ENCODE data around the gene GPR87. TPM values are rescaled to one million over a fixed set of nuclear protein-coding genes. Genes with fewer than 3 reads are reported as not detected.

Gene GPR87
- total RNA-seq, 2 donors from 2014 or later: not detected

GRCh38 chr3:151345859-151346258, 29.2 kb upstream of the GPR87 start:
- intact Hi-C loops (cut with DNase I): no loop called here
- ATAC-seq (no peak), DNase-seq (peak in 1 of 4 donors; percentile 15)
- Histone ChIP-seq H3K27ac (no peak overlapping the region), H3K9me3 (no peaks in the 10 kb centered on the region), H3K36me3 (replicated peaks in 1 of 2; ENCODE audit: insufficient read depth in 1 of 2, low read depth in 2 of 2) (no peaks in the 10 kb centered on the region), H3K4me3 (no peak overlapping the region), H3K27me3 (no peaks in the 10 kb centered on the region), H3K4me1 (no peaks in the 10 kb centered on the region)
- WGBS, 2 donors: 55 to 67% methylated on average over 2 of the region's 2 CpGs
- TF ChIP-seq CTCF (IDR thresholded peaks at IDR 0.05): no peak

- no peak for TF ChIP-seq CTCF (IDR thresholded peaks at IDR 0.05)
- Histone ChIP-seq H3K9me3 (no peaks in the 10 kb centered on the region), H3K36me3 (replicated peaks in 1 of 2; ENCODE audit: insufficient read depth in 1 of 2, low read depth in 2 of 2) (no peaks in the 10 kb centered on the region), H3K4me3 (no peak overlapping the region), H3K27me3 (no peaks in the 10 kb centered on the region), H3K4me1 (no peaks in the 10 kb centered on the region), H3K27ac (no peak overlapping the region)
- DNase-seq (no peak), ATAC-seq (no peak)
- intact Hi-C loops (cut with DNase I): no loop called here
- 45% methylated on average over 2 of the region's 2 CpGs for WGBS, 2 donors
Observed at GRCh38 chr3:151331696-151332095, 15.1 kb upstream of the GPR87 start.

GRCh38 chr3:151330899-151331298, 14.3 kb upstream of the GPR87 start:
- no peak overlapping the region for H3K4me3 ChIP-seq
- no peaks in the 10 kb centered on the region for H3K36me3 ChIP-seq (replicated peaks in 1 of 2; ENCODE audit: insufficient read depth in 1 of 2, low read depth in 2 of 2)
- H3K27me3 ChIP-seq: no peaks in the 10 kb centered on the region
- no peaks in the 10 kb centered on the region for H3K9me3 ChIP-seq
- no peak for DNase-seq
- intact Hi-C loops (cut with DNase I): no loop called here
- TF ChIP-seq POLR2A (IDR thresholded peaks at IDR 0.05): no peak
- no peaks in the 10 kb centered on the region for H3K4me1 ChIP-seq
- no peak for ATAC-seq
- H3K27ac ChIP-seq: no peak overlapping the region

- Histone ChIP-seq H3K4me1 (no peaks in the 10 kb centered on the region), H3K36me3 (replicated peaks in 1 of 2; ENCODE audit: insufficient read depth in 1 of 2, low read depth in 2 of 2) (no peaks in the 10 kb centered on the region), H3K4me3 (no peak overlapping the region), H3K27ac (no peak overlapping the region), H3K27me3 (no peaks in the 10 kb centered on the region), H3K9me3 (no peaks in the 10 kb centered on the region)
- TF ChIP-seq POLR2A (IDR thresholded peaks at IDR 0.05) (no peak), CTCF (IDR thresholded peaks at IDR 0.05) (no peak)
- no peak for DNase-seq
- ATAC-seq: no peak
- WGBS, 2 donors: 68 to 72% methylated on average over 4 of the region's 4 CpGs
- intact Hi-C loops (cut with DNase I): no loop called here
Observed at GRCh38 chr3:151330379-151330778, 13.8 kb upstream of the GPR87 start.

- ATAC-seq: no peak
- peak in 1 of 3 donors; percentile 21 for TF ChIP-seq POLR2A (IDR thresholded peaks at IDR 0.05)
- TF ChIP-seq CTCF (IDR thresholded peaks at IDR 0.05): no peak
Observed at GRCh38 chr3:151329363-151329762, 12.7 kb upstream of the GPR87 start, which contains the start of gene P2RY13. P2RY13 (minus strand) TSS chr3:151329549; CDS start chr3:151329528, 21 bp downstream.

More at GRCh38 chr3:151329363-151329762, 12.7 kb upstream of the GPR87 start, which contains the start of gene P2RY13:
- intact Hi-C loops (cut with DNase I): no loop called here
- Histone ChIP-seq H3K4me3 (no peak within 1 kb of the TSS), H3K27ac (no peak within 1 kb of the TSS), H3K36me3 (replicated peaks in 1 of 2; ENCODE audit: insufficient read depth in 1 of 2, low read depth in 2 of 2) (no peaks in the 10 kb centered on the region), H3K9me3 (no peaks in the 10 kb centered on the region), H3K4me1 (no peaks in the 10 kb centered on the region), H3K27me3 (no peaks in the 10 kb centered on the region)
- 76 to 91% methylated on average over 1 of the region's 1 CpG for WGBS, 2 donors
- no peak for DNase-seq
